Retinal pigment epithelial cell (primary cell): ENCODE results near the gene ACSS1.
A peak's percentile ranks its signal among the peaks of the same experiment; 100 is the strongest.

Source experiments
- DNase-seq: peaks from one replicate; pipeline ENCODE4 v3.0.0-alpha.2; 2010; ENCODE audit warnings: low read depth
- H3K4me3 ChIP-seq: 2 replicates; pipeline ENCODE4 v1.5.1; 2011; ENCODE audit warnings: mild to moderate bottlenecking, low read length, control low read depth, moderate library complexity
- CTCF ChIP-seq: conservative IDR thresholded peaks from 2 replicates; pipeline ENCODE4 v1.5.1; 2011; ENCODE audit warnings: low read depth, low read length, control low read depth, inconsistent platforms

ACSS1 gene

GRCh38 chr20:25058051-25058846, at the start of gene ACSS1:
Gene ACSS1 (minus strand): TSS chr20:25058139. CDS start chr20:25058102, 37 bp downstream.
- no peak for TF ChIP-seq CTCF
- H3K4me3 ChIP-seq: peak within 1 kb of the TSS; percentile 42
- no peak for DNase-seq

- H3K4me3 ChIP-seq: no peak overlapping the region
- no peak for DNase-seq
- no peak for TF ChIP-seq CTCF
These were observed 45.6 kb upstream of the ACSS1 start for GRCh38 chr20:25103526-25103925.

GRCh38 chr20:25100914-25101313, 43.0 kb upstream of the ACSS1 start:
- no peak for TF ChIP-seq CTCF
- no peak overlapping the region for H3K4me3 ChIP-seq
- DNase-seq: no peak

GRCh38 chr20:25099601-25100140, 41.7 kb upstream of the ACSS1 start:
- TF ChIP-seq CTCF: no peak
- no peak overlapping the region for H3K4me3 ChIP-seq
- no peak for DNase-seq

- no peak for DNase-seq
- no peak overlapping the region for H3K4me3 ChIP-seq
- TF ChIP-seq CTCF: no peak
These were observed 39.6 kb upstream of the ACSS1 start for GRCh38 chr20:25097498-25097897.

GRCh38 chr20:25090492-25091429, 32.8 kb upstream of the ACSS1 start:
- no peak overlapping the region for H3K4me3 ChIP-seq
- DNase-seq: no peak

More at GRCh38 chr20:25090492-25091429, 32.8 kb upstream of the ACSS1 start:
- no peak for TF ChIP-seq CTCF
